ENCODE measurements around the gene PJVK. TPM values are rescaled to one million over a fixed set of nuclear protein-coding genes. Genes with fewer than 3 reads are reported as not detected.
A peak's percentile ranks its signal among the peaks of the same experiment; 100 is the strongest.

Gene PJVK
- total RNA-seq, 1 experiment from 2014 or later: 3.7 TPM

GRCh38 chr2:178478439-178479274, 27.5 kb downstream of the PJVK start, which contains the start of gene FKBP7:
Gene FKBP7 (minus strand): TSS chr2:178478600. CDS start chr2:178478499, 101 bp downstream.
- Histone ChIP-seq H3K4me1 (ENCODE audit: control insufficient read depth, insufficient read depth, low read length) (peaks cover 25% of the 10 kb centered on the region), H3K4me3 (ENCODE audit: low read depth in 2 of 2, low read length in 2 of 2) (peak within 1 kb of the TSS; percentile 71 to 89), H3K27ac (ENCODE audit: low read length) (peak within 1 kb of the TSS; percentile 81), H3K9me3 (ENCODE audit: control insufficient read depth, insufficient read depth, low read depth, low read length) (no peaks in the 10 kb centered on the region), H3K27me3 (ENCODE audit: control insufficient read depth, insufficient read depth, low read length) (no peaks in the 10 kb centered on the region), H3K36me3 (ENCODE audit: control insufficient read depth, insufficient read depth, low read length) (no peaks in the 10 kb centered on the region)
- ChIA-PET POLR2A (no interaction called here), CTCF (no interaction called here)
- intact Hi-C loops (cut with micrococcal nuclease; ENCODE audit: unreplicated experiment) (loop anchor here (2.0 to 5.0 kb wide), 2 partner anchors 28 to 44 kb away; partner anchors contain the start of genes PJVK and PRKRA), in situ Hi-C loops (cut with HindIII; ENCODE audit: low pct_unique_long_range_greater_than_20kb, low sequenced_read_pairs) (no loop called here)
- no TSS peak for BruUV-seq (replicated peaks)
- TF ChIP-seq TCF7L2 (IDR thresholded peaks at IDR 0.05; ENCODE audit: low read depth, low read length) (peak; percentile 48), SIN3A (IDR thresholded peaks at IDR 0.05; ENCODE audit: borderline replicate concordance, insufficient read depth, low read depth, low read length) (0 out of 2 replicates have a peak, but pooled peaks have one; percentile 59), POLR2AphosphoS5 (IDR thresholded peaks at IDR 0.05; ENCODE audit: low read depth, low read length) (peak; percentile 31; the same call in 1 of the 2 replicates), REST (IDR thresholded peaks at IDR 0.05; ENCODE audit: insufficient read depth in 1 of 2, low read depth in 2 of 2, low read length in 1 of 2) (no peak), CTCF (IDR thresholded peaks at IDR 0.05) (peak; percentile 94)
- ATAC-seq (peak; percentile 85), DNase-seq (ENCODE audit: low read depth, low spot score) (no peak)

- Histone ChIP-seq H3K27ac (ENCODE audit: low read length) (no peak overlapping the region; the same call in 1 of the 2 replicates), H3K4me1 (ENCODE audit: control insufficient read depth, insufficient read depth, low read length) (peaks cover 25% of the 10 kb centered on the region), H3K27me3 (ENCODE audit: control insufficient read depth, insufficient read depth, low read length) (no peaks in the 10 kb centered on the region), H3K4me3 (ENCODE audit: low read depth in 2 of 2, low read length in 2 of 2) (peak overlapping the region; percentile 71 to 89), H3K36me3 (ENCODE audit: control insufficient read depth, insufficient read depth, low read length) (no peaks in the 10 kb centered on the region), H3K9me3 (ENCODE audit: control insufficient read depth, insufficient read depth, low read depth, low read length) (no peaks in the 10 kb centered on the region)
- ChIA-PET CTCF (no interaction called here), POLR2A (no interaction called here)
- intact Hi-C loops (cut with micrococcal nuclease; ENCODE audit: unreplicated experiment) (loop anchor here (2.0 to 5.0 kb wide), 2 partner anchors 28 to 43 kb away; partner anchors contain the start of genes PJVK and PRKRA), in situ Hi-C loops (cut with HindIII; ENCODE audit: low pct_unique_long_range_greater_than_20kb, low sequenced_read_pairs) (no loop called here)
- no peak for TF ChIP-seq REST (IDR thresholded peaks at IDR 0.05; ENCODE audit: insufficient read depth in 1 of 2, low read depth in 2 of 2, low read length in 1 of 2)
- TF ChIP-seq CTCF (IDR thresholded peaks at IDR 0.05): peak; percentile 71
- no peak for TF ChIP-seq TCF7L2 (IDR thresholded peaks at IDR 0.05; ENCODE audit: low read depth, low read length)
- TF ChIP-seq POLR2AphosphoS5 (IDR thresholded peaks at IDR 0.05; ENCODE audit: low read depth, low read length): no peak
- TF ChIP-seq SIN3A (IDR thresholded peaks at IDR 0.05; ENCODE audit: borderline replicate concordance, insufficient read depth, low read depth, low read length): no peak
- ATAC-seq (no peak), DNase-seq (ENCODE audit: low read depth, low spot score) (no peak)
- no TSS peak for BruUV-seq (replicated peaks)
These were observed 28.1 kb downstream of the PJVK start for GRCh38 chr2:178479275-178479616.
